K562 (cell line): Measurements from ENCODE around the gene AMOT. TPM values are rescaled to one million over a fixed set of nuclear protein-coding genes. Genes with fewer than 3 reads are reported as not detected.

Experiments used
- ATAC-seq: fragments of 200-7000 bp; cut with Tn5 transposase; 3 replicates; pipeline ENCODE4 v1.9.1; 2020; ENCODE audit warnings: moderate library complexity
- BruUV-seq: library from RNA; stranded (reverse); fragments of 400-500 nt; replicated peaks from 2 replicates; lab custom pipeline; 2021; lab: Mats Ljungman, UMichigan
- CTCF ChIA-PET: fragments of 300-600 bp; formaldehyde crosslinking; extraction: SDS; loops from one replicate; lab custom pipeline; 2021; ENCODE audit warnings: low intra/inter-chr PET ratio; lab: Yijun Ruan, JAX
- POLR2A ChIA-PET: fragments of 300-600, 350-650 bp; sonication (Branson Sonifier 250); formaldehyde crosslinking; extraction: SDS; loops from one replicate; lab custom pipeline; 2021; ENCODE audit warnings: antibody characterized with exemption, inconsistent platforms; lab: Yijun Ruan, JAX
- DNase-seq, 4 experiments: peaks; one replicate each; pipeline versions ENCODE4 v3.0.0 to v3.0.0-alpha.2; 2011 to 2018; ENCODE audit warnings: low spot score in 3 of 4, mixed read lengths in 3 of 4; ENCODE audit errors: extremely low read depth in 1 of 4
- FAIRE-seq: peaks from 2 replicates; lab custom pipeline; 2011; peaks lifted over from hg19 to GRCh38; lab: Jason Lieb, UNC
- H2AFZ ChIP-seq: 2 replicates; pipeline ENCODE4 v1.6.0; 2011; ENCODE audit warnings: low read depth, low read length, control low read depth, inconsistent platforms
- H3K27ac ChIP-seq: fragments of 200-600 bp; 3 replicates; pipeline ENCODE4 v1.8.0; 2011; ENCODE audit warnings: low read depth, mild to moderate bottlenecking, control low read depth, inconsistent platforms, low read length, moderate library complexity, mixed read lengths; ENCODE audit errors: extremely low read depth
- H3K27me3 ChIP-seq, 2 experiments: fragments of 300-600 bp in 1 of 2; 2 replicates in 1 of 2; 3 replicates in 1 of 2; pipeline versions ENCODE4 v1.6.0 to v1.8.0; 2011; ENCODE audit warnings: inconsistent platforms in 2 of 2, low read length in 2 of 2, mild to moderate bottlenecking in 1 of 2, mixed read lengths in 1 of 2, moderate library complexity in 1 of 2; ENCODE audit not compliant: control insufficient read depth in 2 of 2, insufficient read depth in 2 of 2
- H3K36me3 ChIP-seq: fragments of 300-600 bp; 3 replicates; pipeline ENCODE4 v1.8.0; 2011; ENCODE audit warnings: mild to moderate bottlenecking, low read length, inconsistent platforms; ENCODE audit not compliant: control insufficient read depth, insufficient read depth
- H3K4me1 ChIP-seq, 2 experiments: fragments of 200-600 bp in 1 of 2; replicated peaks in 1 of 2; 2 replicates in 1 of 2; 3 replicates in 1 of 2; pipeline versions ENCODE4 v1.5.1 to v1.8.0; 2011; ENCODE audit warnings: inconsistent platforms in 2 of 2, low read length in 2 of 2, mild to moderate bottlenecking in 1 of 2, mixed read lengths in 1 of 2, moderate library complexity in 1 of 2; ENCODE audit not compliant: control insufficient read depth in 2 of 2, insufficient read depth in 2 of 2
- H3K4me2 ChIP-seq: 2 replicates; pipeline ENCODE4 v1.6.1; 2011; ENCODE audit warnings: low read length, control low read depth, inconsistent platforms, mixed read lengths; ENCODE audit not compliant: insufficient read depth
- H3K4me3 ChIP-seq: fragments of 200-600 bp; sonication (generic), shearing (Covaris generic); 2 replicates; pipeline ENCODE4 v1.5.1; 2016; ENCODE audit warnings: control low read depth, inconsistent platforms
- H3K79me2 ChIP-seq: fragments of 200-600 bp; 3 replicates; pipeline ENCODE4 v1.8.0; 2011; ENCODE audit warnings: low read length, inconsistent platforms; ENCODE audit not compliant: control insufficient read depth, insufficient read depth
- H3K9ac ChIP-seq, 2 experiments: 2 replicates each; pipeline versions ENCODE4 v1.6.0 to v1.6.1; 2011; ENCODE audit warnings: low read depth in 2 of 2, low read length in 2 of 2, control low read depth in 1 of 2, inconsistent platforms in 1 of 2, mild to moderate bottlenecking in 1 of 2, mixed read lengths in 1 of 2; ENCODE audit not compliant: insufficient read depth in 1 of 2
- H3K9me1 ChIP-seq: one replicate; pipeline ENCODE4 v1.6.0; 2011; ENCODE audit warnings: inconsistent platforms, mild to moderate bottlenecking, low read length, moderate library complexity; ENCODE audit not compliant: control insufficient read depth, insufficient read depth
- H3K9me3 ChIP-seq: replicated peaks from 2 replicates; pipeline ENCODE4 v1.5.1; 2011; ENCODE audit warnings: low read depth, low read length, inconsistent platforms; ENCODE audit not compliant: control insufficient read depth, insufficient read depth
- H4K20me1 ChIP-seq: replicated peaks from 2 replicates; pipeline ENCODE4 v1.6.1; 2011; ENCODE audit warnings: low read length, inconsistent platforms, mixed read lengths; ENCODE audit not compliant: control insufficient read depth, insufficient read depth
- CREBBP ChIP-seq: IDR thresholded peaks from one replicate; pipeline ENCODE4 v1.6.1; 2012; ENCODE audit warnings: low read depth, mild to moderate bottlenecking, control low read depth, inconsistent platforms, low read length
- DDX20 ChIP-seq: fragments of 450-650 bp; IDR thresholded peaks from 2 replicates; pipeline ENCODE4 v1.6.1; 2016; ENCODE audit warnings: missing genetic modification characterization, low read depth, mild to moderate bottlenecking, missing compliant biosample characterization, moderate library complexity
- ESRRB ChIP-seq: fragments of 250-450 bp; sonication (Bioruptor Pico); IDR thresholded peaks from 2 replicates; pipeline ENCODE4 v1.5.0; 2020; ENCODE audit warnings: mild to moderate bottlenecking, moderate library complexity, borderline replicate concordance
- HDAC3 ChIP-seq: fragments of 450-650 bp; IDR thresholded peaks from 2 replicates; pipeline ENCODE4 v1.6.1; 2018; ENCODE audit warnings: borderline replicate concordance, mild to moderate bottlenecking, moderate library complexity; ENCODE audit not compliant: partially characterized antibody
- HDAC8 ChIP-seq: fragments of 450-650 bp; IDR thresholded peaks from 2 replicates; pipeline ENCODE4 v1.6.1; 2016; ENCODE audit warnings: mild to moderate bottlenecking, missing genetic modification characterization, moderate library complexity, missing compliant biosample characterization
- KLF10 ChIP-seq: fragments of 250-450 bp; sonication (Bioruptor Pico); IDR thresholded peaks from 2 replicates; pipeline ENCODE4 v1.6.1; 2021; ENCODE audit warnings: matching md5 sums
- MEIS2 ChIP-seq: fragments of 450-650 bp; IDR thresholded peaks from 2 replicates; pipeline ENCODE4 v1.6.1; 2014; ENCODE audit warnings: mild to moderate bottlenecking; ENCODE audit not compliant: partially characterized antibody
- PHF20 ChIP-seq: fragments of 450-650 bp; IDR thresholded peaks from 2 replicates; pipeline ENCODE4 v1.6.1; 2018; ENCODE audit not compliant: partially characterized antibody
- PML ChIP-seq: IDR thresholded peaks from 2 replicates; pipeline ENCODE4 v1.6.1; 2012; ENCODE audit warnings: low read length, inconsistent platforms
- POLR2AphosphoS5 ChIP-seq: IDR thresholded peaks from 2 replicates; pipeline ENCODE4 v1.6.1; 2011; ENCODE audit warnings: mild to moderate bottlenecking, low read depth, low read length, moderate library complexity; ENCODE audit not compliant: control insufficient read depth, insufficient read depth
- SMAD4 ChIP-seq: fragments of 250-450 bp; sonication (Bioruptor Pico); conservative IDR thresholded peaks from 2 replicates; pipeline ENCODE4 v1.8.0; 2021; ENCODE audit warnings: inconsistent platforms, mild to moderate bottlenecking, moderate library complexity
- SREBF1 ChIP-seq: fragments of 150-350 bp; IDR thresholded peaks from 2 replicates; pipeline ENCODE4 v1.6.1; 2014; ENCODE audit warnings: antibody characterized with exemption, low read depth, low read length, borderline replicate concordance
- STAT5A ChIP-seq: IDR thresholded peaks from 2 replicates; pipeline ENCODE4 v1.6.1; 2012; ENCODE audit warnings: low read length, inconsistent platforms, borderline replicate concordance
- ZBED1 ChIP-seq: IDR thresholded peaks from 2 replicates; pipeline ENCODE4 v1.6.1; 2014
- ZKSCAN8 ChIP-seq: fragments of 200-800 bp; sonication (Bioruptor generic); IDR thresholded peaks from 2 replicates; pipeline ENCODE4 v1.6.1; 2016; ENCODE audit warnings: missing genetic modification characterization, missing compliant biosample characterization
- ZNF445 ChIP-seq: fragments of 250-450 bp; sonication (Bioruptor Pico); IDR thresholded peaks from 2 replicates; pipeline ENCODE4 v1.4.0; 2020; ENCODE audit warnings: low read depth, mild to moderate bottlenecking, moderate library complexity
- ZNF589 ChIP-seq: fragments of 200-800 bp; sonication (Bioruptor generic); IDR thresholded peaks from 2 replicates; pipeline ENCODE4 v1.6.1; 2016; ENCODE audit warnings: low read depth, missing genetic modification characterization, missing compliant biosample characterization
- WGBS: fragments of 100-300 bp; shearing (Covaris generic); methylation state at CpG from one replicate; pipeline ENCODE4 v1.1.6; 2016; ENCODE audit warnings: low coverage, mixed read lengths; ENCODE audit not compliant: insufficient coverage; ENCODE audit errors: missing lambda C conversion rate; 5-methylcytosine and 5-hydroxymethylcytosine counted together
- in situ Hi-C: fragments of 300-500 bp; cut with MboI; formaldehyde crosslinking; loops from 4 replicates; pipeline ENCODE4 v1.15.0; 2018; ENCODE audit warnings: inconsistent platforms, mixed read lengths
- intact Hi-C: fragments of 100-400 bp; cut with micrococcal nuclease; formaldehyde crosslinking; loops from 2 replicates; pipeline ENCODE4 v1.14.2; 2022
- polyA plus RNA-seq, 8 experiments: library from polyadenylated mRNA; depleted of rRNA in 4 of 8; stranded (reverse) in 5 of 8; unstranded in 3 of 8; fragments of >200 nt; fragmentation: Nextera tagmentation in 2 of 8; fragmentation: Illumina TruSeq in 1 of 8; extraction: Ambion mirVana in 2 of 8; extraction: Trizol in 1 of 8; gene quantifications; 2 replicates each; pipeline versions ENCODE4 v1.2.1 to v1.2.3, GENCODE V29; 2011 to 2014; ENCODE audit warnings: inconsistent platforms in 1 of 8, missing spikeins in 1 of 8
- total RNA-seq, 7 experiments: library from RNA; depleted of rRNA in 6 of 7; stranded (reverse); fragments of >200 nt in 6 of 7; fragmentation: Illumina TruSeq in 2 of 7; extraction: Trizol in 2 of 7; gene quantifications; 2 replicates each; pipeline versions ENCODE4 v1.2.1 to v1.2.3, GENCODE V29; 2011 to 2021; ENCODE audit warnings: low replicate concordance in 1 of 7
- TF ChIP-seq, protein P1 (sequence below): fragments of 450-650 bp; IDR thresholded peaks from 2 replicates; pipeline ENCODE4 v1.6.1; 2018; ENCODE audit warnings: mild to moderate bottlenecking, low read depth; ENCODE audit not compliant: partially characterized antibody
- TF ChIP-seq, protein P2 (sequence below): fragments of 450-650 bp; formaldehyde crosslinking; IDR thresholded peaks from 2 replicates; pipeline ENCODE4 v1.4.0; 2020; ENCODE audit warnings: mild to moderate bottlenecking, mixed read lengths

The AMOT gene
- total and polyA plus RNA-seq, 9 of the 15 experiments (the other 6 are each of a cell fraction or from before 2014, with no cell fraction given), result 0.04 TPM; not detected in 8

DNA sequence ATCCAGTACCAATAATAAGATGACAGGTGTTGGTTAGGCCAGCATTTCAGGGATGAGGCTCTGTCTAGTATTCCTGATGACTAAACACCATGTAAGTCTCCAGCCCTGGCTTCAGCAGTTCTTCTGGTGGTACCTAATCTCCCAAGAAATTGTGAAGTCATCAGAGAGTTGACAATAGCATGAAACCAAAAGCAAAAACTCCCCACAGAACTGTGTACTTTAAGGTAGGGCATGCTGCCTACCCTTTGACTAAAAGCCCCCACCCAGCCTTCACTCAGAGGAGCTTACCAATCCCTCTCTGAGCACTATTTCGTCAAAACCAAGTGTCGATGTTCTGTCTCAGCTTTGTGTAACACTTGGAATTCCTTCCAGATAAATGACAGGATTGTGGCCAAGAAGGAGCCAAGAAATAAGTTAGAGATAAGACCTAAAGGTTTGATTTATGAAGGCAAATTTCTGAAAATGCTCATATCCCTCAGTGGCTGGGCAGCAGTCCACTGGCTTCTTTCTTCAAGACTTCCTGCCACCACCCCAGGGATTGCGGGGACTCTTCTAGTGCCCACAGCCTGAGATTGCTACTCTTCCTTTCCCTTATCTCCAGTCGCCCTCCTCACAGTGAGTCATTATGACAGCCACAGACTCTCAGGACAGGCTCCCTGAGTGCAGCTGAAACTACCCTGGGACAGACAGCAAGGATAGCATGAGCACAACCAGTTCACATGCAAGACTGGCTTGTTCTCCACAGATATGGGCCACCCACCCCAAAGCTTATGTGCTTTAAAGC lies 93.6 kb downstream of the AMOT start:
- Histone ChIP-seq H3K4me1 (no peaks in the 10 kb centered on the region), H3K9me3 (no peaks in the 10 kb centered on the region), H3K4me3 (no peak overlapping the region), H3K4me2 (no peak overlapping the region), H3K9me1 (no peaks in the 10 kb centered on the region), H3K36me3 (no peaks in the 10 kb centered on the region), H4K20me1 (no peaks in the 10 kb centered on the region), H3K27me3 (no peaks in the 10 kb centered on the region), H3K9ac (no peak overlapping the region), H3K79me2 (no peaks in the 10 kb centered on the region), H2AFZ (no peak overlapping the region), H3K27ac (no peak overlapping the region)
- no TSS peak for BruUV-seq
- intact Hi-C loops, result no loop called here
- in situ Hi-C loops, result no loop called here
- FAIRE-seq (no peak), ATAC-seq (no peak), DNase-seq (peak in 1 of 4 experiments; percentile 1)
- CTCF ChIA-PET, result no interaction called here
- WGBS, result 0% methylated on average over 4 of the region's 4 CpGs
- POLR2A ChIA-PET, result no interaction called here
- TF ChIP-seq SREBF1 (no peak), KLF10 (CRISPR knock-in tag) (no peak), ZBED1 (no peak), PHF20 (no peak), DDX20 (tag) (no peak), PML (no peak), ZKSCAN8 (CRISPR knock-in tag) (no peak), ZNF445 (CRISPR knock-in tag) (no peak), ZNF589 (CRISPR knock-in tag) (no peak), MEIS2 (no peak), STAT5A (no peak), POLR2AphosphoS5 (no peak), ESRRB (CRISPR knock-in tag) (no peak), CREBBP (no peak), HDAC8 (tag) (no peak), HDAC3 (no peak), SMAD4 (CRISPR knock-in tag) (no peak)
- TF ChIP-seq, protein P1, sequence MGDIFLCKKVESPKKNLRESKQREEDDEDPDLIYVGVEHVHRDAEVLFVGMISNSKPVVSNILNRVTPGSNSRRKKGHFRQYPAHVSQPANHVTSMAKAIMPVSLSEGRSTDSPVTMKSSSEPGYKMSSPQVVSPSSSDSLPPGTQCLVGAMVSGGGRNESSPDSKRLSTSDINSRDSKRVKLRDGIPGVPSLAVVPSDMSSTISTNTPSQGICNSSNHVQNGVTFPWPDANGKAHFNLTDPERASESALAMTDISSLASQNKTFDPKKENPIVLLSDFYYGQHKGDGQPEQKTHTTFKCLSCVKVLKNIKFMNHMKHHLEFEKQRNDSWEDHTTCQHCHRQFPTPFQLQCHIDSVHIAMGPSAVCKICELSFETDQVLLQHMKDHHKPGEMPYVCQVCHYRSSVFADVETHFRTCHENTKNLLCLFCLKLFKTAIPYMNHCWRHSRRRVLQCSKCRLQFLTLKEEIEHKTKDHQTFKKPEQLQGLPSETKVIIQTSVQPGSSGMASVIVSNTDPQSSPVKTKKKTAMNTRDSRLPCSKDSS, result no peak
- TF ChIP-seq, protein P2, sequence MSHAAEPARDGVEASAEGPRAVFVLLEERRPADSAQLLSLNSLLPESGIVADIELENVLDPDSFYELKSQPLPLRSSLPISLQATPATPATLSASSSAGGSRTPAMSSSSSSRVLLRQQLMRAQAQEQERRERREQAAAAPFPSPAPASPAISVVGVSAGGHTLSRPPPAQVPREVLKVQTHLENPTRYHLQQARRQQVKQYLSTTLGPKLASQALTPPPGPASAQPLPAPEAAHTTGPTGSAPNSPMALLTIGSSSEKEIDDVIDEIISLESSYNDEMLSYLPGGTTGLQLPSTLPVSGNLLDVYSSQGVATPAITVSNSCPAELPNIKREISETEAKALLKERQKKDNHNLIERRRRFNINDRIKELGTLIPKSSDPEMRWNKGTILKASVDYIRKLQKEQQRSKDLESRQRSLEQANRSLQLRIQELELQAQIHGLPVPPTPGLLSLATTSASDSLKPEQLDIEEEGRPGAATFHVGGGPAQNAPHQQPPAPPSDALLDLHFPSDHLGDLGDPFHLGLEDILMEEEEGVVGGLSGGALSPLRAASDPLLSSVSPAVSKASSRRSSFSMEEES (CRISPR knock-in tag), result no peak
